HEK293T (cell line): ENCODE measurements around the gene MACROD2.

ENCODE experiments used
- BHLHE40 ChIP-seq: fragments of 450-650 bp; IDR thresholded peaks from 2 replicates; pipeline ENCODE4 v1.6.1; 2016; ENCODE audit warnings: mild to moderate bottlenecking, moderate library complexity, borderline replicate concordance
- ELF4 ChIP-seq: fragments of 450-650 bp; IDR thresholded peaks from 2 replicates; pipeline ENCODE4 v1.6.1; 2017; ENCODE audit warnings: antibody characterized with exemption
- FOXA1 ChIP-seq: fragments of 450-650 bp; IDR thresholded peaks from 2 replicates; pipeline ENCODE4 v1.6.1; 2016; ENCODE audit warnings: mild to moderate bottlenecking
- FOXK2 ChIP-seq: fragments of 450-650 bp; IDR thresholded peaks from 2 replicates; pipeline ENCODE4 v1.6.1; 2016; ENCODE audit warnings: mild to moderate bottlenecking
- FOXM1 ChIP-seq: fragments of 450-650 bp; IDR thresholded peaks from 2 replicates; pipeline ENCODE4 v1.6.1; 2017; ENCODE audit warnings: mild to moderate bottlenecking, borderline replicate concordance
- HDGF ChIP-seq: fragments of 450-650 bp; IDR thresholded peaks from 2 replicates; pipeline ENCODE4 v1.6.1; 2017; ENCODE audit warnings: antibody characterized with exemption, borderline replicate concordance
- L3MBTL2 ChIP-seq: fragments of 450-650 bp; conservative IDR thresholded peaks from 2 replicates; pipeline ENCODE4 v1.6.1; 2016; ENCODE audit warnings: mild to moderate bottlenecking
- LEF1 ChIP-seq: fragments of 450-650 bp; IDR thresholded peaks from 2 replicates; pipeline ENCODE4 v1.6.1; 2017; ENCODE audit warnings: mild to moderate bottlenecking, borderline replicate concordance
- NFRKB ChIP-seq: fragments of 450-650 bp; IDR thresholded peaks from 2 replicates; pipeline ENCODE4 v1.6.1; 2016; ENCODE audit warnings: mild to moderate bottlenecking, moderate library complexity
- SP1 ChIP-seq: fragments of 450-650 bp; IDR thresholded peaks from 2 replicates; pipeline ENCODE4 v1.6.1; 2017
- SUZ12 ChIP-seq: fragments of 450-650 bp; IDR thresholded peaks from 2 replicates; pipeline ENCODE4 v1.6.1; 2016; ENCODE audit warnings: mild to moderate bottlenecking
- TF ChIP-seq, protein P1 (sequence below): fragments of 450-650 bp; IDR thresholded peaks from 2 replicates; pipeline ENCODE4 v1.6.1; 2016

DNA sequence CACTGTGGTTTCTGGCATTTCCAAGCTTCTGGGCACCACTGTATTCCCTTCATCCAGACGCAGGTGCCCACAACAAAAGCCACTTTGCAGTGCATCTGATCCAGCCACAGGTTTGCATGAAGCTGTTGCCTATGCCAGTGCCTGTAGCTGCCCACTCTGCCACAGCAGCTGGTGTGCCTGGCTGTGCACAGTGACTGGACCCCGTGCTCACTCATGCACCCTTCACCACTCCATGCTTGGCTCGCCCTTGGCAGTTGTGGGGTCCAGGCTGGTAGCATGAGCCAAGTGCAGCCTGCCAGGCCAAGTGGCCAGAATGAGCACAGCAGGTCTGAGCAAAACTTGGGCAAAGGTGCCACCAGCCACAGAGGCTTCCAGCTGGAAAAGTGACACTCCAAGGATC lies 47.6 kb upstream of the MACROD2 start:
- TF ChIP-seq ELF4, result no peak
- no peak for TF ChIP-seq SP1
- TF ChIP-seq FOXA1, result no peak
- TF ChIP-seq LEF1, result no peak
- TF ChIP-seq SUZ12, result no peak
- no peak for TF ChIP-seq BHLHE40
- TF ChIP-seq HDGF, result no peak
- TF ChIP-seq FOXK2, result no peak
- TF ChIP-seq L3MBTL2, result no peak
- TF ChIP-seq FOXM1, result no peak
- TF ChIP-seq, protein P1, sequence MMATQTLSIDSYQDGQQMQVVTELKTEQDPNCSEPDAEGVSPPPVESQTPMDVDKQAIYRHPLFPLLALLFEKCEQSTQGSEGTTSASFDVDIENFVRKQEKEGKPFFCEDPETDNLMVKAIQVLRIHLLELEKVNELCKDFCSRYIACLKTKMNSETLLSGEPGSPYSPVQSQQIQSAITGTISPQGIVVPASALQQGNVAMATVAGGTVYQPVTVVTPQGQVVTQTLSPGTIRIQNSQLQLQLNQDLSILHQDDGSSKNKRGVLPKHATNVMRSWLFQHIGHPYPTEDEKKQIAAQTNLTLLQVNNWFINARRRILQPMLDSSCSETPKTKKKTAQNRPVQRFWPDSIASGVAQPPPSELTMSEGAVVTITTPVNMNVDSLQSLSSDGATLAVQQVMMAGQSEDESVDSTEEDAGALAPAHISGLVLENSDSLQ, result no peak
- TF ChIP-seq NFRKB, result no peak
